NCI-H1930 (cell line): ENCODE measurements around the gene SPG7.

Experiments
- DNase-seq, 2 experiments: peaks; one replicate each; lab custom pipeline; 2025; lab: John Stamatoyannopoulos, UW

SPG7 gene

DNA sequence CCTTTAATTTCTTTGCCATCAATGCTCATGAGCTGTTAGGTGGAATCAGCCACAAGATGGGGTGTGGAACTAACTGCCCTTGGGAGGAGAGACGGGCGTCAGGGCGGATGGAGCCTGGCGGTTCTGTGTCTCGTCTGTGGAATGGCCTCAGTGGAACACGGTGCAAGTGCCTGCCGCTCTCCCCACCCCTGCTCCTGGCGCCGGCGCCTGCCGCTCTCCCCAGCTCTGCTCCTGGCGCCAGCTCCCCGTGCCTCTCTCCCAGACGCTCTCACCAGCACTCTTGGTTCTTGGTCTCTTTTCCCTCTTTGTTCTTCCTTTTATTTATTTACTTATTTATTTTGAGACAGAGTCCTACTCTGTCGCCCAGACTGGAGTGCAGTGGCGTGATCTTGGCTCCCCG is 39.1 kb downstream of the SPG7 start:
- no peak for DNase-seq

- no peak for DNase-seq
These were observed 39.7 kb downstream of the SPG7 start for GRCh38 chr16:89547860-89548259.

DNA sequence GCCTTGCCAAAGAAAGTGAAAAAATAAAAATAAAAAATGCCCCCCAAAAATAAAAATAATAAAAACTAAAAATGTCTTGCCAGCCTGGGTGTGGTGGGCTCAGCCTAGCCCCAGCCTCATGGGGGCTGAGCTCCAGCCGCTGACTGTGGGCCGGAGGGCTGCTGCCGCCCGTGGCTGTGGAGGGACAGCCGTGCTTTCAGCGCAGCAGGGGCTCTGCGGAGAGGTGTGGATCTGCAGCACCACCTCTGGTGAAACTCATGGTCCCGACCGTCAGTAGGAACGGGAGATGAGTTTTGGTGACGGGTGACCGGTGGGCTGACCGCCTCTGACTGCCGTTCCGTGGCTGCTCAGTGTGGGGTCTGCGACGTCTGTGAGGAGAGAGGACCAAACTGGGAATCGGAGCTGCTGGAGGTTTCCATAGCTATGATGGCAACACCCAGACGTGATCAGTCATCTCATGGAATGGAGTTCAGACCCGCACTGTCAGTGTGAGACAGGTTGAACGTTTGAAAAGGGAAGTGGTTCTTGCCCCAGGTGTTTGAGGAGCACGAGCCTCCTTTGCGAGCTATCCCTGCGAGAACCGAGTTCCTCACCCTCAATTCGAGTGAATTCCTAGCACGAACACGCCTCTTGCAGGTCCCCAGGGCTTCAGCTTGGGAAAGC is 40.3 kb downstream of the SPG7 start:
- DNase-seq, result no peak

DNA sequence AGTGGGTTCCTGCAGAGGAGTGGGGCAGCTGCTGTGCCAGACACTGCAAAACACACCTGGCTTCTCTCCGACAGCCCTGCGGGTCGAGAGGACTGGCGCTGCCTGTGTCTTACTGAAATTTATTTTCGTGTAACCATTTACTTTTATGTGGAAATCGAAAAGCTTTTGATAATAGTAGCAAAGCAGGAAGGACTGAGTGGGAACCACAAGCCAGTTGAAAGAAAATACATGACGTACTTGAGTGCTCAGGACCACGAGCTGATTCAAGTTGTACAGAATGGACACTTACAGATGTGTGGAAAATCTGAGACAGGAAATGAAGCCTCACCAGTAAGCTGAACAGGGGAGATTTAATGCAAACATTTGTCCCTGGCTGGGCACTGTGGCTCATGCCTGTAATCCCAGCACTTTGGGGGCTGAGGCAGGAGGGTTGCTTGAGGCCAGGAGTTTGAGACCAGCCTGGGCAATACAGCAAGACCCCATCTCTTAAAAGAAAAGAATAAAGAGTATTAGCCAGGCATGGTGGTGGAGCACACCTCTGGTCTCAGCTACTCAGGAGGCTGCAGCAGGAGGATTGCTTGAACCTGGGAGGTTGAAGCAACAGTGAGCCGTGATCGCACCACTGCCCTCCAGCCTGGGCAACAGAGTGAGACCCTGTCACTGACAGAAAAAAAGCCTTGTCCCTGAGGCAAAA is 41.0 kb downstream of the SPG7 start:
- no peak for DNase-seq

GRCh38 chr16:89550421-89551007 is 42.3 kb downstream of the SPG7 start:
- DNase-seq, result no peak

DNA sequence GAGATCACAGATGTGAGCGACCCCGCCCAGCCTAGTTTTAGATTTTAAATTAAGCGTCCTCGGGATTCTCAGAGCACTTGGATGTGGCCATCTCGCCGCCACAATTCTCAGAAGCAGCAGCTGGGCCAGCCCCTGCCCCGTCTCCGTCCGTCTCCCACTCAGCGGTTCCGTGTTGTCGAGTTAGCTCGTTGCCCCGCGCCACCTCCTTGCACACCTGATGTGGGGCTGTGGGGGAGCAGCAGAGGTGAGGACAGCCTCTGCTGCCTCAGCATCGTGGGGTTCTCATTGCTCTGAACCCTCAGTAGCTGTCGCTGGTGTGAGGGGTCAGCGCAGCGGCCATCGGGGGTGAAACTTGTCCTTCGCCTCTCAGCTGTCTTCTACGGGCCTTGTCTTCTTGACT is 44.1 kb downstream of the SPG7 start:
- DNase-seq, result no peak

GRCh38 chr16:89552913-89553312 is 44.7 kb downstream of the SPG7 start:
- DNase-seq, result no peak

DNA sequence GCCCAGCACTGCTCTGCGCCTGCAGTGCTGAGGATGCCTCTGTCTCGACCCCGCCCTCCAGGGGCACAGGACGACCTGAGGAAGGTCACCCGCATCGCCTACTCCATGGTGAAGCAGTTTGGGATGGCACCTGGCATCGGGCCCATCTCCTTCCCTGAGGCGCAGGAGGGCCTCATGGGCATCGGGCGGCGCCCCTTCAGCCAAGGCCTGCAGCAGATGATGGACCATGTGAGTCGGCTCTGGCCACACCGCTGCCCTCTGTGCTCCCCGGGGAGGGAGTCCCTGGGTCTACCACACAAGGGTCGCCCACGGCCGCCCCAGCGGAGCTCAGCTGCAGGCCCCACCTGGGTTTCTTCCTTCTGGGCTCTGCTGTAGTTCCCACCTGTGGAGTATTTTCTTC is 45.5 kb downstream of the SPG7 start:
- no peak for DNase-seq

DNA sequence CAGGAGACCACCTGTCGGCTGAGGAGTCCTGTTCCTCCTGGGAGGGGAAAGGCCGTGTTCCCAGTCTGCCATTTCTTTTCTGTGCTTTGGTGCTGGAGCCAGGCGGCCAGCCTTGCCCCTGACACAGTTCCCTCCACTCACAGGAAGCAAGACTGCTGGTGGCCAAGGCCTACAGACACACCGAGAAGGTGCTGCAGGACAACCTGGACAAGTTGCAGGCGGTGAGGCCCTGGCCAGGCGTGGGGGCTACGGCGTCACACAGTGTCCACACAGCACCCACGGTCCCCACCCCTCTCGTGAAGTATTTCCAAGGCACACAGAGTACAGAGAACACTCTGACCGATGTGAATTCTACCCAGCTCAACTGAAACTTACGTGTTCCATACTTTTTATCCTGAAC is 46.1 kb downstream of the SPG7 start:
- DNase-seq, result no peak

GRCh38 chr16:89555265-89555664 is 47.1 kb downstream of the SPG7 start:
- no peak for DNase-seq

GRCh38 chr16:89555780-89556179 is 47.6 kb downstream of the SPG7 start:
- DNase-seq, result no peak

GRCh38 chr16:89556750-89557689 is 48.8 kb downstream of the SPG7 start:
- DNase-seq, result no peak

- no peak for DNase-seq
These were observed 49.7 kb downstream of the SPG7 start for GRCh38 chr16:89557690-89558490.

DNA sequence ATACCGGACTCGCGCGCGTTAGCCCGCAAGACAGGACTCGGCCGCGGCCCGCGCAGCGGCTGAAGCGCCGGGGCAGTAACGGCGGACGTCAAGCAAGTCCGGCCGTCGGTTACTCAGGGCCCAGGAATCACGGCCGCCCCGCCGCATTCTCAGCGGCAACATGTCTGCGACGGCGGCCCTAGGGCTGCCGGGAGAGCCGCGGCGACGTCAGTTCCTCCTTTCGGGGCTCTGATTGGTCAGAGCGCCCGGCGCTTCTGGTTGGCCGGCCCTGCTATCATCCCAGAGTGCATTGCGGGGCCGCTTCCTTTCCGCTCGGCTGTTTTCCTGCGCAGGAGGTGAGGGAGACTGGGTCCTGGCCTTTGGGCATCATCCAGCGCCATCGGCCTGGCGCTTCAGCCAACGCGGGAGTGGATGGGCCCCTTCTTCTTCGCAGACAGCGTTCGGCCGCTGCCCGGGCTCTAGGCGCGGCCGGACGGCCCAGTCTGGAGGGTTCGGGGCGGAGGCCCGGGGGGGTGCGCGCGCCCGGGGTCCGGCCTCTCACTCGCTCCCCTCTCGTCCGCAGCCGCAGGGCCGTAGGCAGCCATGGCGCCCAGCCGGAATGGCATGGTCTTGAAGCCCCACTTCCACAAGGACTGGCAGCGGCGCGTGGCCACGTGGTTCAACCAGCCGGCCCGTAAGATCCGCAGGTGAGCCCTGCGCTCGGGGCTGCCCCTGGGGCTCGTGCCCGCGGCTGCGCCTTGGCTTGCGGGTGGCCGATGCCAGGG is 52.4 kb downstream of the SPG7 start, which contains the start of gene RPL13:
Gene RPL13, plus strand, starts transcription at position 305 of the 764 bp plus-strand sequence. Its CDS starts 278 bp downstream, at position 583.
- peak; percentile 81 to 85 for DNase-seq

GRCh38 chr16:89561142-89561883 is 53.1 kb downstream of the SPG7 start:
- DNase-seq, result no peak

GRCh38 chr16:89561884-89562599 is 53.8 kb downstream of the SPG7 start:
- no peak for DNase-seq

- DNase-seq, result no peak
These were observed 54.7 kb downstream of the SPG7 start for GRCh38 chr16:89562939-89563338.

GRCh38 chr16:89563639-89564392 is 55.6 kb downstream of the SPG7 start:
- DNase-seq, result no peak
